ENCODE measurements around the gene POLR3H. TPM values are rescaled to one million over a fixed set of nuclear protein-coding genes. Genes with fewer than 3 reads are reported as not detected.
A peak's percentile ranks its signal among the peaks of the same experiment; 100 is the strongest.
"Not testable (repeated sequence)": the region's sequence is repeated elsewhere in the genome, so short reads cannot be mapped to it uniquely, and the experiment has no call there.

POLR3H gene
- total RNA-seq, 1 experiment from 2014 or later: 13.2 TPM

DNA sequence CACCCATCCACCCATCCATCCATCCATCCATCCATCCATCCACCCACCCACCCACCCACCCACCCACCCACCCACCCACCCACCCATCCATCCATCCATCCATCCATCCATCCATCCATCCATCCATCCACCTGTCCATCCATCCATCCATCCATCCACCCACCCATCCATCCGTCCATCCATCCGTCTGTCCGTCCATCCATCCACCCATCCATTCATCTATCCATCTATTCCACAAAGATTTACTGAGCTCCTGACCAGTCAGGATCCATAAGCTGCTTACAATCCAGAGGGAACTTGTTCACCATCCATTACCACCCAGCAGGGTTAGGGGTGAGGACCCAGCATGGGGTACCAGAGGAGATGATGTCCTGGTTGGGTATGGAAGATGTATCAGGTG is 28.0 kb upstream of the POLR3H start:
- not testable (repeated sequence) for H3K9me3 ChIP-seq (ENCODE audit: low read length); H4K20me1 ChIP-seq (ENCODE audit: insufficient read depth, low read depth, low read length); H3K4me3 ChIP-seq (ENCODE audit: low read length); H3K79me2 ChIP-seq (ENCODE audit: low read length); H3K27me3 ChIP-seq (ENCODE audit: low read length); DNase-seq; H2AFZ ChIP-seq (ENCODE audit: low read length); H3K27ac ChIP-seq (ENCODE audit: low read length); H3K36me3 ChIP-seq (ENCODE audit: insufficient read depth, low read length); H3K9me2 ChIP-seq (replicated peaks; ENCODE audit: insufficient read depth, low read length); H3K4me1 ChIP-seq (ENCODE audit: low read length); H3K4me2 ChIP-seq (ENCODE audit: low read depth, low read length, poor library complexity, severe bottlenecking); H3K9ac ChIP-seq (ENCODE audit: low read length)

DNA sequence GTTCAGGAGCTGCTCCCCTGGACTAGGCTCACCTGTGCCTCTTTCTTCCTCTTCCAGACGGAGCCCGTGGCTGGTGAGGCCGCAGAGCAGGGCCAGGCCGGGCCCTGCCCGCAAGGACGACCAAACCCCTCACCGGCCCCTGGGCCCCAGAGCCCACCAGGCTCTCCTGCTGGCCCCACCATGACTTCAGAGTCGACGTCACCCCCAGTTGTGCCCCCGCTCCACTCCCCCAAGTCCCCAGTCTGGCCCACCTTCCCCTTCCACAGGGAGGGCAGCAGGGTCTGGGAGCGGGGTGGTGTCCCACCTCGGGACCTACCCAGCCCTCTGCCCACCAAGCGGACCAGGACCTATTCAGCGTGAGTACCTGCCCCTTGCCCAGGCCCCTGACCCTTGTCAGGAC is 27.5 kb upstream of the POLR3H start:
- no peak for DNase-seq
- no peaks in the 10 kb centered on the region for H3K9me2 ChIP-seq (replicated peaks; ENCODE audit: insufficient read depth, low read length)
- H3K27ac ChIP-seq (ENCODE audit: low read length): no peak overlapping the region
- no peaks in the 10 kb centered on the region for H3K79me2 ChIP-seq (ENCODE audit: low read length)
- no peaks in the 10 kb centered on the region for H3K4me1 ChIP-seq (ENCODE audit: low read length)
- no peak overlapping the region for H3K4me3 ChIP-seq (ENCODE audit: low read length)
- H3K9ac ChIP-seq (ENCODE audit: low read length): no peak overlapping the region
- H3K27me3 ChIP-seq (ENCODE audit: low read length): no peaks in the 10 kb centered on the region
- H2AFZ ChIP-seq (ENCODE audit: low read length): no peak overlapping the region
- no peaks in the 10 kb centered on the region for H3K9me3 ChIP-seq (ENCODE audit: low read length)
- no peak overlapping the region for H3K4me2 ChIP-seq (ENCODE audit: low read depth, low read length, poor library complexity, severe bottlenecking)
- H3K36me3 ChIP-seq (ENCODE audit: insufficient read depth, low read length): no peaks in the 10 kb centered on the region
- no peaks in the 10 kb centered on the region for H4K20me1 ChIP-seq (ENCODE audit: insufficient read depth, low read depth, low read length)

DNA sequence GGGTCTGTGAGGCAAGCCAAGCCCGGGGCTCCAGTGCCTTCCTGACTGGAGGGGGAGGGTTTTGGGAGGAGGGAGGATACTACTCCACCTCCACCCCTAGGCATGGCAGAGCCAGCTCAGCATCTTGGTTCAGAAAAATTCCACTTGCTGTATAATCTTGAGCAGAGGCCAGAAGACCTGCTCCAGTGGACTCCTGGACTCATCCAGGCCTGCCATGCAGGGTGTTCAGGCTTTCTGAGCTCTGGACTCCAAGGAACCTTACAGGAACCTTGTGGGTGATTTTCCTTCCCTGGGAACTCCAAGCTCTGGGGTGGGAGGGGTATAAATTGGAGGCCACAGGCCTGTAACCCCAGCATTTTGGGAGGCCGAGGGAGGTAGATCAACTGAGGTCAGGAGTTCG is 26.0 kb upstream of the POLR3H start:
- no peaks in the 10 kb centered on the region for H3K79me2 ChIP-seq (ENCODE audit: low read length)
- H3K27ac ChIP-seq (ENCODE audit: low read length): no peak overlapping the region
- H3K9me2 ChIP-seq (replicated peaks; ENCODE audit: insufficient read depth, low read length): no peaks in the 10 kb centered on the region
- no peak overlapping the region for H3K4me2 ChIP-seq (ENCODE audit: low read depth, low read length, poor library complexity, severe bottlenecking)
- no peaks in the 10 kb centered on the region for H3K36me3 ChIP-seq (ENCODE audit: insufficient read depth, low read length)
- no peaks in the 10 kb centered on the region for H3K4me1 ChIP-seq (ENCODE audit: low read length)
- H3K9ac ChIP-seq (ENCODE audit: low read length): no peak overlapping the region
- H4K20me1 ChIP-seq (ENCODE audit: insufficient read depth, low read depth, low read length): no peaks in the 10 kb centered on the region
- no peak overlapping the region for H2AFZ ChIP-seq (ENCODE audit: low read length)
- no peaks in the 10 kb centered on the region for H3K27me3 ChIP-seq (ENCODE audit: low read length)
- DNase-seq: no peak
- H3K4me3 ChIP-seq (ENCODE audit: low read length): no peak overlapping the region
- H3K9me3 ChIP-seq (ENCODE audit: low read length): no peaks in the 10 kb centered on the region

DNA sequence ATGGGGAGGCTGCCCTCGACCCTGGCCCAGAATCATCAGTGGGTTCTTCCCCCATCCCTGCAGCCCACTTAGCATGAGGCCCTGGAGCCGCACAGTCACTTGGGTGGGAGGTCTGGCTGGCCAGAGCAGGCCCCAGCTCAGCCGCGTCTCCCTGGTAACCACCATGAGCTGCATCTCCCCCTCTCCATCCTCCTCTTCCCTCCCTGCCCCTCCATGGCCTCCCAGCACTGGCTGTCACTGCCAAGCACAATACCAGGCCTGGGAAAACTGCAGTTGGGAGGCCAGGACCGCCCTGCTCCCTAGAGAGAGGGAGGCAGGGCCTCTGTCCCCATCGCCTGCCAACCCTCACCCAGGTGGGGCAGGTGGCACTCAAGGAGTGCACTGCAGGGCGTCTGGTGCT is 24.5 kb upstream of the POLR3H start:
- no peak overlapping the region for H3K4me3 ChIP-seq (ENCODE audit: low read length)
- H3K4me1 ChIP-seq (ENCODE audit: low read length): no peaks in the 10 kb centered on the region
- no peak overlapping the region for H3K9ac ChIP-seq (ENCODE audit: low read length)
- no peak overlapping the region for H2AFZ ChIP-seq (ENCODE audit: low read length)
- no peaks in the 10 kb centered on the region for H3K79me2 ChIP-seq (ENCODE audit: low read length)
- DNase-seq: no peak
- H3K9me2 ChIP-seq (replicated peaks; ENCODE audit: insufficient read depth, low read length): no peaks in the 10 kb centered on the region
- H3K4me2 ChIP-seq (ENCODE audit: low read depth, low read length, poor library complexity, severe bottlenecking): no peak overlapping the region
- H3K9me3 ChIP-seq (ENCODE audit: low read length): no peaks in the 10 kb centered on the region
- no peaks in the 10 kb centered on the region for H3K27me3 ChIP-seq (ENCODE audit: low read length)
- no peak overlapping the region for H3K27ac ChIP-seq (ENCODE audit: low read length)
- H4K20me1 ChIP-seq (ENCODE audit: insufficient read depth, low read depth, low read length): no peaks in the 10 kb centered on the region
- no peaks in the 10 kb centered on the region for H3K36me3 ChIP-seq (ENCODE audit: insufficient read depth, low read length)

DNA sequence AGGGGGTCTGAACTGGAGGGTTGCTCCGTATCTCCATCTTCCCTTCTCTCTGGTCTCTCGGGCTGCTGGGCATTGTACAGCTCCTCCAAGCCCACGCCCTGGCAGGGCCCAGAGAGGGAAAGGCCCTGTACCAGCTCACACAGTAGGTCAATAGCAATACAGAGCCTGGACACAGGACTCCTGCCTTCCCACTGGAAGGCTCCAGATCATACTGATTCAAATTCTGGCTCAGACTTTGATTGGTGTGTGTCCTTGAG is 23.2 kb upstream of the POLR3H start:
- no peak overlapping the region for H3K4me3 ChIP-seq (ENCODE audit: low read length)

DNA sequence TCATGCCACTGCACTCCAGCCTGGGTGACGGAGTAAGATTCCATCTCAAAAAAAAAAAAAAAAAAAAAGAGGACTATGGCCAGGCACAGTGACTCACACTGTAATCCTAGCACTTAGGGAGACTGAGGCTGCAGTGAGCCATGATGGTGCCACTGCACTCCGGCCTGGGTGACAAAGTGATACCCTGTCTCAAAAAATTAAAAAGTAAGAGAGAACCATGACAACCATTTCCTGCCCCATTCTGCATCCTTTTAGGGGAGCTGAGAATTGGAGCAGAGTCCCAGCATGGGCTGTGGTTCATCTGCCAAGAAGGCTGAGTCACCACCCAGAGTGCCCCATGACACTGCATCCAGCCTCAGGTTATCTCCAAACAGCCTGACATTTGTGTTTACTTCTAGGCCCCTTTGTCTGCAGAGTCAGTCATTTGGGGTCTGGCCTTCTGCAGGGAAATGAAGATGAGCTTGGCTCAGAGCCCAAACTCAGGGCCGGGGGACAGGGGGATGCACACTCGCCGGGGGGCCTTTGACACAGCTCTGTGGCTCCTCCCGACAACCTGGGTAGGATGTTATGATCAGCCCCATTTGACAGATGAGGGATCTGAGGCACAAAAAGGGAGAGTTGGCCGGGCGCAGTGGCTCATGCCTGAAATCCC is 21.3 kb upstream of the POLR3H start:
- Histone ChIP-seq H3K9me3 (ENCODE audit: low read length) (no peaks in the 10 kb centered on the region), H3K27ac (ENCODE audit: low read length) (no peak overlapping the region), H4K20me1 (ENCODE audit: insufficient read depth, low read depth, low read length) (no peaks in the 10 kb centered on the region), H3K9me2 (replicated peaks; ENCODE audit: insufficient read depth, low read length) (no peaks in the 10 kb centered on the region), H3K79me2 (ENCODE audit: low read length) (no peaks in the 10 kb centered on the region), H3K4me3 (ENCODE audit: low read length) (no peak overlapping the region), H2AFZ (ENCODE audit: low read length) (no peak overlapping the region), H3K4me1 (ENCODE audit: low read length) (peaks cover 5% of the 10 kb centered on the region), H3K4me2 (ENCODE audit: low read depth, low read length, poor library complexity, severe bottlenecking) (no peak overlapping the region), H3K9ac (ENCODE audit: low read length) (no peak overlapping the region), H3K27me3 (ENCODE audit: low read length) (no peaks in the 10 kb centered on the region), H3K36me3 (ENCODE audit: insufficient read depth, low read length) (no peaks in the 10 kb centered on the region)
- peak; percentile 56 for DNase-seq

More for the DNA sequence above, 23.2 kb upstream of the POLR3H start:
- no peaks in the 10 kb centered on the region for H3K4me1 ChIP-seq (ENCODE audit: low read length)
- no peak for DNase-seq
- H3K9me3 ChIP-seq (ENCODE audit: low read length): no peaks in the 10 kb centered on the region
- no peak overlapping the region for H2AFZ ChIP-seq (ENCODE audit: low read length)
- H3K27ac ChIP-seq (ENCODE audit: low read length): no peak overlapping the region
- H4K20me1 ChIP-seq (ENCODE audit: insufficient read depth, low read depth, low read length): no peaks in the 10 kb centered on the region
- no peaks in the 10 kb centered on the region for H3K79me2 ChIP-seq (ENCODE audit: low read length)
- H3K27me3 ChIP-seq (ENCODE audit: low read length): no peaks in the 10 kb centered on the region
- H3K4me2 ChIP-seq (ENCODE audit: low read depth, low read length, poor library complexity, severe bottlenecking): no peak overlapping the region
- no peaks in the 10 kb centered on the region for H3K9me2 ChIP-seq (replicated peaks; ENCODE audit: insufficient read depth, low read length)
- no peaks in the 10 kb centered on the region for H3K36me3 ChIP-seq (ENCODE audit: insufficient read depth, low read length)
- H3K9ac ChIP-seq (ENCODE audit: low read length): no peak overlapping the region

DNA sequence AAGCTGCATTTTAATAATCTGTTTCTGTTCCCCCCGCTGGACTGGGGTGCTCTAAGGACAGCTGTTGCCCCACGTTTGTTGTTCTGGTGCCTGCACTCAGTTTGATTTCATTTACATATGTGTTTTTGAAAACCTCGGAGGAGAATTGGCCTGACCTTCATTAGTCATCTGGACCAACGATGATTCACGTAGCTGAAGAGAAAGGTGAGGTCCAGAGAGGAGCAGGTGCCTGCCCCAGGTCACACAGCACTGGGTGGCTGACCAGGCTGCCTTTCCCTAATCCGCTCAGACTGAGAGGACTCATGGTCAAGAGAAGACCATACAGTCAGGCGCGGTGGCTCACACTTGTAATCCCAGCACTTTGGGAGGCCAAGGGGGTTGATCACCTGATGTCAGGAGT is 20.3 kb upstream of the POLR3H start:
- Histone ChIP-seq H4K20me1 (ENCODE audit: insufficient read depth, low read depth, low read length) (no peaks in the 10 kb centered on the region), H3K4me1 (ENCODE audit: low read length) (peaks cover 13% of the 10 kb centered on the region), H3K27ac (ENCODE audit: low read length) (no peak overlapping the region), H3K79me2 (ENCODE audit: low read length) (no peaks in the 10 kb centered on the region), H3K27me3 (ENCODE audit: low read length) (no peaks in the 10 kb centered on the region), H2AFZ (ENCODE audit: low read length) (no peak overlapping the region), H3K36me3 (ENCODE audit: insufficient read depth, low read length) (no peaks in the 10 kb centered on the region), H3K9ac (ENCODE audit: low read length) (no peak overlapping the region), H3K9me2 (replicated peaks; ENCODE audit: insufficient read depth, low read length) (no peaks in the 10 kb centered on the region), H3K4me2 (ENCODE audit: low read depth, low read length, poor library complexity, severe bottlenecking) (no peak overlapping the region), H3K9me3 (ENCODE audit: low read length) (no peaks in the 10 kb centered on the region), H3K4me3 (ENCODE audit: low read length) (no peak overlapping the region)
- DNase-seq: no peak

DNA sequence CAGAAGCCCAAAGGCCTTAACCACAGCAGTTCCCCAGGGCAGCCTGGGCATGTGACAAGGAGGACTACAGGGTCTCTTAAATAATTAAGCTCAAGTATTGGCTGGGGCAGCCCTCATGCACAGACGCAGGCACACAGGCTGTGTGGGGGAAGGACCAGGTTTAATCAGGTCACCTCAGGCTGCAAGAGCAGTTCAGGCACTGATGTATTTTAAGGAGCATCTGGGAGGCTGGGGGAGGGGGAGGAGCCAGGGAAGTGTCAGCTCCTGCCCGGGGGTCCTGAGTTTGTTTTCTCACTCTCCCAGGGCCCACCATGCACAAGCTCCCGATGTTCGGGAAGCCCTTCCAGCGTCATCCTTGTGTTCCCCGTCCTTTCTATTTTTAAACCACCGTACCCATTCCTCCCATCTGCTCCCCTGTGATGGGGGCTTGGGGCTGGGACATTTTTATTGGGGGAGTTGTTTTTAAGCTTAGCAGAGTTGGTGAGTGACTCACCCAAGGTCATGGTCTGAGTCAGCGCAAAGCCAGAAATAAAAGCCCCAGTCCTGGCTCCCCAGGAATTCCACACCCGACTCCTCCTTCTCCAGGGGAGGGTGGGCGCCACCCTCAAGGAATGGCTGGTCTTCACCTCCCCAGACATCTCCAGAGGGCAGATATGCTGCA is 18.9 kb upstream of the POLR3H start:
- no peaks in the 10 kb centered on the region for H3K27me3 ChIP-seq (ENCODE audit: low read length)
- DNase-seq: no peak
- peaks cover 13% of the 10 kb centered on the region for H3K4me1 ChIP-seq (ENCODE audit: low read length)
- H3K4me3 ChIP-seq (ENCODE audit: low read length): no peak overlapping the region
- H3K36me3 ChIP-seq (ENCODE audit: insufficient read depth, low read length): no peaks in the 10 kb centered on the region
- H3K9me2 ChIP-seq (replicated peaks; ENCODE audit: insufficient read depth, low read length): no peaks in the 10 kb centered on the region
- no peak overlapping the region for H3K9ac ChIP-seq (ENCODE audit: low read length)
- H3K9me3 ChIP-seq (ENCODE audit: low read length): no peaks in the 10 kb centered on the region
- no peak overlapping the region for H2AFZ ChIP-seq (ENCODE audit: low read length)
- H3K4me2 ChIP-seq (ENCODE audit: low read depth, low read length, poor library complexity, severe bottlenecking): no peak overlapping the region
- no peak overlapping the region for H3K27ac ChIP-seq (ENCODE audit: low read length)
- H3K79me2 ChIP-seq (ENCODE audit: low read length): no peaks in the 10 kb centered on the region
- H4K20me1 ChIP-seq (ENCODE audit: insufficient read depth, low read depth, low read length): no peaks in the 10 kb centered on the region

Data from Karpas-422 (cell line).